ENCODE measurements around the gene TAMALIN. TPM values are rescaled to one million over a fixed set of nuclear protein-coding genes. Genes with fewer than 3 reads are reported as not detected.

Gene TAMALIN
- total RNA-seq, 2 donors from 2014 or later = 5.0 to 15.2 TPM

GRCh38 chr12:52013626-52014310 lies 7.0 kb downstream of the TAMALIN start:
- no peak overlapping the region for H3K4me3 ChIP-seq
- intact Hi-C loops (cut with DNase I) = no loop called here
- H3K36me3 ChIP-seq = no peaks in the 10 kb centered on the region
- no peak overlapping the region for H3K9ac ChIP-seq (ENCODE audit: low read depth in 2 of 2, low read length in 2 of 2)
- no peak for DNase-seq
- no peak for TF ChIP-seq CTCF (IDR thresholded peaks at IDR 0.05)
- H3K27me3 ChIP-seq = peaks cover 9% of the 10 kb centered on the region
- H3K4me1 ChIP-seq = no peaks in the 10 kb centered on the region
- H3K27ac ChIP-seq = no peak overlapping the region
- no peaks in the 10 kb centered on the region for H3K9me3 ChIP-seq

GRCh38 chr12:52014567-52015530 lies 8.1 kb downstream of the TAMALIN start:
- intact Hi-C loops (cut with DNase I) = no loop called here
- Histone ChIP-seq H3K36me3 (no peaks in the 10 kb centered on the region), H3K4me3 (no peak overlapping the region), H3K4me1 (no peaks in the 10 kb centered on the region), H3K27ac (no peak overlapping the region), H3K9me3 (no peaks in the 10 kb centered on the region), H3K27me3 (peaks cover 9% of the 10 kb centered on the region), H3K9ac (ENCODE audit: low read depth in 2 of 2, low read length in 2 of 2) (no peak overlapping the region)
- no peak for TF ChIP-seq CTCF (IDR thresholded peaks at IDR 0.05)
- no peak for DNase-seq

- H3K9ac ChIP-seq (ENCODE audit: low read depth in 2 of 2, low read length in 2 of 2) = no peak overlapping the region
- no peak for DNase-seq
- no peaks in the 10 kb centered on the region for H3K4me1 ChIP-seq
- peaks cover 9% of the 10 kb centered on the region for H3K27me3 ChIP-seq
- no peak overlapping the region for H3K27ac ChIP-seq
- no peak overlapping the region for H3K4me3 ChIP-seq
- no peaks in the 10 kb centered on the region for H3K36me3 ChIP-seq
- no peak for TF ChIP-seq CTCF (IDR thresholded peaks at IDR 0.05)
- intact Hi-C loops (cut with DNase I) = no loop called here
- H3K9me3 ChIP-seq = no peaks in the 10 kb centered on the region
Observed at GRCh38 chr12:52015532-52016041, 8.8 kb downstream of the TAMALIN start.

GRCh38 chr12:52018433-52019112 lies 11.8 kb downstream of the TAMALIN start:
- Histone ChIP-seq H3K27me3 (peaks cover 9% of the 10 kb centered on the region), H3K4me3 (no peak overlapping the region), H3K9ac (ENCODE audit: low read depth in 2 of 2, low read length in 2 of 2) (no peak overlapping the region), H3K36me3 (no peaks in the 10 kb centered on the region), H3K4me1 (no peaks in the 10 kb centered on the region), H3K27ac (no peak overlapping the region), H3K9me3 (no peaks in the 10 kb centered on the region)
- TF ChIP-seq CTCF (IDR thresholded peaks at IDR 0.05) = no peak
- no peak for DNase-seq
- intact Hi-C loops (cut with DNase I) = no loop called here

GRCh38 chr12:52019113-52019770 lies 12.5 kb downstream of the TAMALIN start:
- Histone ChIP-seq H3K4me3 (no peak overlapping the region), H3K4me1 (no peaks in the 10 kb centered on the region), H3K9ac (ENCODE audit: low read depth in 2 of 2, low read length in 2 of 2) (no peak overlapping the region), H3K27ac (no peak overlapping the region), H3K9me3 (no peaks in the 10 kb centered on the region), H3K27me3 (peaks cover 9% of the 10 kb centered on the region), H3K36me3 (no peaks in the 10 kb centered on the region)
- no peak for TF ChIP-seq CTCF (IDR thresholded peaks at IDR 0.05)
- intact Hi-C loops (cut with DNase I) = no loop called here
- no peak for DNase-seq
